Activated CD4-positive, alpha-beta T cell treated with anti-CD3 and anti-CD28 coated beads for 1 hour (primary cell): ENCODE results near the gene ENOX1.

Experiments
- DNase-seq: peaks from one replicate; pipeline ENCODE4 v3.0.0-alpha.2; 2020

The ENOX1 gene

DNA sequence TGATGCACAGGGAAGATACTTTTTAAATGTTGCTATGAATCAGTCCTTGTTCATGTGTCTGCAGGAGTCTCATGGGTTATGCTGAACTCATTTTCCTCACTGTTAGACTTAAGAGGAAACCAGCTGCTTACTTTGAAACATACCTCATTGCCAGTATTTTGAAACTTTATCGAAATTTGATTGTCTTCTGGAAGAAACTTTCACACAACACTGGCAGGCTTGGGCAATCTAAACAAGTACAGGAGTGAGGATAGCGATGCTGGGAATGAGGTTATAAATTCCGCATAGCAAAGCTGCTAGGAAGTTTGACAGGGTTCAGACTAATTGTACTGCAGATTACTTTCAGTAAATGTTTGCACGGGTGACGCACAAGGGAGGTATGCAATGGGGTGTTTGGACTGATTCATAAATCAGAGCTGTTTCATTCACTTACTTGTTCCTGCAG, 517.7 kb downstream of the ENOX1 start:
- DNase-seq: no peak

DNA sequence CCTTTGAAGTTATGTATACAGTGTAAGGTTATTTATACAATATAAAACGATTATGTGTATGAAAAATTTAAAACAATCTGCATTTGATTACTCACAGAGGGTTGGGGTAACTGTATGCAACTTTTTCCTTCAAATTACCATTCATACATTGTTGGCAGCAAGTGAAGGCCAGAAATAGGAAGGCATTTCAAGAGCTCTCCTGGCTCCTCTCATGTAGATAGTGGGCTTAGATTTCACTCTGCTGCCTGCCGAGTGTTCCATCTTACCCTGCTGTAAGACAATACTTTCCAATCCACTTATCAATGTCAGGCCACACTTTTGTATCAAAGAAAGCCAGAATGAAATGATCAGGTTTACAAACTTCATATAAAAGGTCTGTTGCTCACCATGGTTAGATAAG, 518.1 kb downstream of the ENOX1 start:
- no peak for DNase-seq

DNA sequence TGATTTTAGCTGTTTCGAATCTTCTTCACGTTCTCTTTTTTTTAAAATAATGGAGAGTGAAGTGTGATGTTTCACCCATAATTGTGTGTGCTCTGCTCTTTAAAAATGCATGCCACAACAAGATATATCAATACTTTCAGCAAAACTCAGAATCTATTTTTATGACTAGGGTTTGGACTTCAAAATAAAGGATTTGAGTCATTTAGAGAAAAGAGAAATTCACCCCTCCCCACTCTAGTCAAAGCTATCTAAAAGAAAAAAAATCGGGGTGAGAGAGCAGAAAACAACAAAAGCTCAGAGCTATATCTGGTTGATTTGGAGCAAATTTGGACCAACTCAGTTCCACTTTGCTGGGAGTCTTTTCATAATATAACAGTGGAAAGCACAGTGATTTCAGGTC, 518.9 kb downstream of the ENOX1 start:
- no peak for DNase-seq

DNA sequence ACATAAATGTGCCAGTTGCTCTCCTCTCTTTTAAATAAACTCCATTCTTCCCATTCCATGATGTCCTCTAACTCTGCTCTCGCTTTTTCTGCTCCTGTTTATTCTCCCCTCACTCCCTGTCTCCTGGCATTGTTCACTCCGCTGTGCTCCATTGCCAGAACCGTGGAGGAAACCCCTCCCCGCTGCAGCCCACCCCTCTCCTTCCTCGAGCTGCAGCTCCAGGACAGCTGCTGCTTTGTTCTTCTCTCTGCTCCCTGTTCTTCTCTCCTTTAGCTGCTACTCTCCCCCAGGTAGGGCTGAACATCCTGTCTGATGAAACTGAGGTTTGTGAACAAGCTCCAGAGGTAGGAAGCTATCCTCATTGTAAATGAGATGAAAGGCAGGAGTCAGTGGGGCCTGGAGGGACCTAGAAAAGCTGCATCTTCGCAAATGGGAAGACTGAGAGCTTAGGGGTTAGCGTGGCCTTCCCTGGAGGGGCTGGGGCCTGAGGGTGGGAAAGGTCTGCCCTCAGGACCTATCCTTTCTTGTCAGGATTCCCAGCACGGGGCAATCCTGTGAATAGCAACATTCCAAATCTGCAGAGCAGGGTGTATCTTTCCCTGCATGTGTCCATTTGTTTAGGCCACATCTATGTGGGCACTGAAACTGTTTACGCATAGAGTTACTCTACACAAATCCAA, 519.7 kb downstream of the ENOX1 start:
- no peak for DNase-seq

DNA sequence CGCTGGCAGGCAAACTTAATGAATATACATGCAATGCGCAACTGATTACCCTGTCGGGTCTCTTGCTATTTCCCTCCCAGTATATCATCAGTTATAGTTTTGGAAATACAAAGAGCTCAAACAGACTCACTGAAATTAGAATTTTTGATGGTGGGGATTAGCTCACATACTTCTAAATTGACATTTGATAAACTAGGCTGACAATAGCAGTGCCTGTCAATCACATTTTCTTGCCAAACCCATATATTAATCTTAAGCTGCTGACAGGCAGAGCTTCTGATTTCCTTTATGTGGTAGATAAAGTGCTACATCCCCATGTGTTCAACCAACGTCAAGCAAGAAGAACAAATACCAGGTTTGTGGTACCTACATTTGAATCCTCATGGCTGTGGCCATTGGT, 521.7 kb downstream of the ENOX1 start:
- no peak for DNase-seq

DNA sequence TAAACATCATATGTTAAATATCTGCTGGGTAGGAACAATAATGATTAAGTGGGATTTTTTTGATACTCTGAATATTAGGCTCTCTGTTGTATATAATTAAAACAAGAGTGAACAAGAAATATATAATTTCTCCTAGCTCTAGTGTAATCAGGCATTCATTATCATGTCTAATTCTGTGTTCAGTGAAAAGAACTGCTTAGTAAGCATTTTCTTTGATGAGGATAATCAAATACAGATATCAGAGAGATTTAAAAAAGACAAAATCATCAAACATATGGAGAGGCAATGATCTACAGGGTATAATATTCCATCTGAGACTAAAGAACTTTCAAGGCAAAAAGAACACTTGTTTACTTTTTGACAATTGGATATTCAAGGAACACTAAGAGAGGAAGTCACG, 522.3 kb downstream of the ENOX1 start:
- DNase-seq: no peak

DNA sequence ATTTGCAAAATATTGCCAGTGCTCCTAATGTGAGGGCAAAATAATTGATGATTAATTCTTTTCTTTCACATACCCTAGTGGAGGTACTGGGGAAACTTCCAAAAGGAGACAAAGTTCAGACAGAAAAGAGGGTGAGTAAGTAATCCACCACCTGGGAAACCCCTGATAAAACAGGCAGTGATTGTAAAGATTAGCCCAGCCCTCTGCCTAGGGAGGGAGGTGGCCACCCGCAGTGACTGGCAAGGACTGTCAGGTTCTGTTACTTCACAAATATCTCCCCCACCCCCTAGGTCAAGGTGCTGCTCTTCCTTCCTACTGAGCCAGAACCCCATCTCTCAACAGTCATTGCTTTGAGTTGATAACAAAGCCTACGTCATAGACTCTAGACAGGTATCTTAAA, 523.7 kb downstream of the ENOX1 start:
- no peak for DNase-seq

DNA sequence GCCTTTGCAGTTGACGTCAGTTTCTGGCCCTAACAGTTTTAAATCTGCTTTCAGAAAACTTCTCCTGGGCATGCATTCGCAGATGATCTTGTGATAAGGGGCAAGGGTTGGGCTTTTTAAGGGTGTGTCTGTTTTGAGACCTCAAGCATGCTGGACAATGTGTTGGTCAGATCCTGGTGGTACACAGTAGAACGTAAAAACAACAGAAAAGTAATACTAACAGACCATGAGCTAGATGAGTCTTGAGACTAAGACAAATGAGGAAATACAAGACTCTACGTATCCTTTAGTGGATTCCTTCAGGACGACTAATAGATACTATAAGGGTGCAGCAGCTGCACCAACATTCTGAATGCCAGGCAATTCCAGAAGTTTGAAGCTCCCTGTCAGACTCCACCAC, 525.8 kb downstream of the ENOX1 start:
- no peak for DNase-seq

DNA sequence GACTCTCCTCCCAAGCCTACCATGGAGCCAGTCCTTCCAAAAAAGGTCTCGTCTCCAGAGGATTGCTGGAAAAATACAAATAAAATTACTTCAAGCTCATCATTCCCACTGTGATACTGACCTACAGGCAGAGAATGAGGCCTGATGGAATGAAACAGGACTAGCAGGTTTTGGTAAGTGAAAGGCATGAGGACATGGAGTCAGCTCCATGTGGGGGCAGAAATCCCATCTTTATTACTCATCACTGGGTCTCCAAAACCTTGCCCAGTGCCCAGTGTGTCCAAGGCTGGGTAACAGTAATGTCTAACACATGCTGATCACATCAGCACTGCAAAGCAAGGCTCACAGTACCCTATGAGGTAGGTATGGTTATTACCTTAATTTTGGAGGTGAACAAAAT, 528.0 kb downstream of the ENOX1 start:
- DNase-seq: no peak

DNA sequence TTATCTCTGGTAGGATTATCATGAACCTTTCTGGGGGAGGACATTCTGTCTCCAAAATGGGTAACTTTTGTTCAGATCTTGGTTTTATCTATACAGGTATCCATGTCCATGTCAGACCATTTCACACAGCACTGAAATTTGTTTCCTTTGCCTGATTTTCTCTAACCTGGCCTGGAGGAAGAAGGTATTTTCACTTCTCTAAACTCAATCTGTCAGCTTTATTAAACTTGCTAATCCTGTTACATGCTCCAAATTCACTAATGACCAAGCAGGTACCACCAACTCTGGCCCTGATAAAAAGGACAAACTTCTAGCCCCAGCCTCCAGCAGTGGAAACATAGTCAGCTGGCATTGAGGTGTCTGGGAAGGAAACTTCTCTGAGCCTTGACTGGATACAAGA, 529.0 kb downstream of the ENOX1 start:
- DNase-seq: no peak

DNA sequence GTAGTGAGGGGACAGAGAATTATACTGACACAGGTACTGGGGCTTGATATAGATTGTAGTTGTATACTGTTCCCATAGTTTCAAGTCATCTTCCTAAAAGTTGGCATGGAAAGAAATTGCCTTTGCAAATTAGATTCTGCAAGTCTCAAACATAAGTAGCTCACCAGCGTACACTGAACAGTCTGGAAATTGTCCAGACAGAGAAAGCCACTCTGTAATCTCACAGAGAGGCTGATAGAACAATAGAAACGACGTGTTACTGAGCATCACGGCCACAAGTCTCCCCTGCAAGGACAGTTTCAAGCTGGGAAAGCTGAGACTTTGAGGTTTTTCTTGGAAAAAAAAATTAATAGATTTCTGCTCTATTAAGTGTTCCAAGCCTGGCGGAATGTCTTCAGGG, 534.8 kb downstream of the ENOX1 start:
- no peak for DNase-seq

DNA sequence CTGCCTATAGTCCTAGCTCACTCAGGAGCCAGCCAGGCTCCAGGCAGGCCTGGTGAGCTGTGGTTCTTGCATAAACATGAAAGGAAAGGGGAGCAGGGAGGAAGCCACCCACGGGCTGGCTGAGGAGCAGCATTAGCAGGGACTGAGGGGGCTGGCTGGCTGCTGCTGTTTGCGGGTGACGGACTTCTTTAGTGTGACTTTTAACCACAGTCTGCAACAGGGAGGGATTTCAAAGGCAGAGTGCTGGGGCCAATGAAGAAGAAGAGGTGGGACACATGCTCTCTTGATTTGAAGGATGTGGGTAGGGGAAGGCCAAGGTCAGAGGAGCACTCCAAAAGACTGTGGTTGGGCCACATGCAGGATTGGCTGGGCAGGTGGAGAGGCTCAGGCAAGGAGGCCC, 540.4 kb downstream of the ENOX1 start:
- no peak for DNase-seq

DNA sequence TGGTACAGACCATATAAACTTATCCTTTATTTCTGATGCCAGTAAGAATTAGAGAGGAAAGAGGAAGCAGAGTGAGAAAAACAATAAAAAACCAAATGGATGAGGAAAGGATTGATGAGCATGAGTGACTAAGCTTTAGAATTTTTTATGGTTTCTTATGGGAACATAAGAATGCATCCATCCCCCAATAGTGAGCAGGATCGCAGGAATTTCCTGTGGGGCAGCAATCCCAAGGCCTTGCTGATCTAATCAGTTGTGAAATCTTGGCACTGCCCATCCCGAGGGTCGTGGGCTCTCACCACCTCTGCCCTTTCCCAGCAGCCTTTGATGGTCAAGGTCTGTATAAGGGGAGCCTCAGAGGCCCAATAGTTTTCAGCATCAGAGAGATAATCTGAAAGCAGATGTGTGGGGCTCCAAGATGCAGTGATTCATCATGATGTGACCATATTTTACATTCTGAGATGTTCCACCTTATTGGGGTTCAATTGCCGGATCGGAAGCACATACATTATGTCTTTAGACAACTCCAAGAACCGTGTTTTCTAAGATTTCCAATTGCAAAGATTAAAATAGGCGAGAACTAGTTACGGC, 541.3 kb downstream of the ENOX1 start:
- DNase-seq: no peak

DNA sequence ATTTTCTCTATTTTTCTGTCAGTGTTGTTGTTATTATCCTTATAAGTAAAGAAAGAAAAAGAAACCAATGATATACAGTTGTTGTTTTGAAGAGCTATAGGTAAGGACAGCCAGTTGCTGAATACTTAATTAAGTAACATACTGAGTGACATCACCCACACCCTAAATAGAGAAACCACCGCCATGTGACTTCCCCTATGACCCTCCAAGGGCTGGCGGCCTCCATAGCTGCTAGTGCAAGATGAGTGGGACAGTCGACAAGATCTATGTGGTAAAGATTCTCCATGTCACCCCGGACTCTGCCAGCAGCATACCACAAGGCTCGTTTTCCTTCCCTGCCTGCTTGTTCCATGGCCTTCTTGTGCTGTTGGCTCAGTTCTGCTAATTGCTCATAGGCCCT, 542.3 kb downstream of the ENOX1 start:
- no peak for DNase-seq

DNA sequence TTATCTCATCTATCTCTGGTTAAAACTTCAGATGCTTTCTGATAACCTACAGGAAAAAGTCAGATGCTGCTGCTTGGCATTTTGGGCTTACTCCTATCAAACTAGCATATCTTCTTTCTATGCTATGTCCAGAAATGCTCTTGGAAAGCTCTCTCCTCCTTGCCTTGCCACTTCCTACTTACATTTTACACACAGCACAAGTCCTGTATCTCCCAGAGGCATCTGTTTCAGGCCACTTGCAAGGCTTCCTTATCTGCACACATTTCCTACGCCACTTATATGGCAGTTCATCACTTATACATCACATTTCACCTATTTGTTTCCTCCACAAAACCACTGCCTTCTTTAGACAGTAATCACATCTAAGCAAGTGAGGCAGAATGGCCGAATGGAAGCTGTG, 543.1 kb downstream of the ENOX1 start:
- no peak for DNase-seq

DNA sequence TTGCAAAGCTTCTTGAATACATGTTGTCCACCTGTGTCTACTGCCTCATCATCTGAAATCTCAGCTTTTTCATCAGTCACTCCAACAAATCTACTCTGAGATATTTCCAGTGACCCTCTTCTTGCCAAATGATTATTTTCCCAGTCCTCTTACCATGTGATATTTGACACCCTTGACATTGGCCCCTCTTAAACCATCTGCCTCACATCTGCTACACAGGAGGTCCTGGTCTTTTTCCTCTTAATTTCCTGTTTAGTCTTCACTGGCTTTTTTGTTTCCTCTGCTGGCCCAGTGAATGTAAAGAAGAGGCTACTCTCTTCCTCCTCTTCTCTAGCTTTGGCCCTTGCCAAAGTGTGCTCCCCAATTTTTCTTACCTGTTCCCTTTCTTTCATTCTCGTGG, 544.7 kb downstream of the ENOX1 start:
- DNase-seq: no peak

DNA sequence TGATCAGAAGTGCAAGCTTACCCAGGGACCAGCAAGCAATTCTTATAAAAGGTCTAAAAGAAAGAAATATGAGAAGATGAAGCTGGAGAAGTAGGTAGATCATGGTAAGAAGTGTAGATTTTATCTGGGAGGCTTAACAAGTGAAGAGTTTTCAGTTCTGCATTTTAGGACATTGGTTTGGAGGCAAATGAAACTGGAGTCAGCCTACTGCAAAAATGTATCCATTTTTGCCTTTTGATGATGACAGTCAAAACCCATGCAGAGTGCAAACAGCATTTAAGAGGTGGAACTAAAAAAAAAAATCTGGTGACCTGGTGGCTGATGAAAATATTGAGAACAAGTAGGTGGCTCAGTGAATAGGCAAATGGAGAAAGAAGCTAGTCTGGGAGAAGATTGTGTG, 546.5 kb downstream of the ENOX1 start:
- no peak for DNase-seq

DNA sequence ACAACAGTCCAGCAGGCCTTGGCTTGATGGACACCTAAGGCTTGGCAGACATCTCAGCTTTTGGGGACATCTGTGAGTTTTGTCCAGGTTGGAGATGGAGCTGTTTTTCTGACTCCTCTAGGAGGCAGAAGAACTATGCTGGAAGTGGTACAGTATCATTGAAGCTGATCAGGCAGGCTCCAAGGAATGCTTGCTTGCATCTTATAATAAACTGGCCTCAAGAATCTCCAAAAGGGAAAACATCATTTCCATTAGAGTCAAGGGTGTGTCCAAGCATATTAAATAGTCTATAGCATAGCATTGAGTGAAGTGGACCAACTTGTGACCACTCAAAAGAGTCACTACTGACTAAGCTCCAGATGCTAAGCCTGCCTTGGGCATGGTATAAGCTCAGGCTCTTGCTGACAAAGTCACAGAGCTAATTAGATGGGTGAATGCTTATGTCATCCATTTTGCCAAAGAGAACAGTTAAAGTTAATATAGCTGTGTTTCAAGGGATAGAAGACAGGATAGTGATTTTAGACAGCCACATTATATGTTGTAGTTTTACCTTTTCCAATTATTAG, 547.4 kb downstream of the ENOX1 start:
- no peak for DNase-seq

DNA sequence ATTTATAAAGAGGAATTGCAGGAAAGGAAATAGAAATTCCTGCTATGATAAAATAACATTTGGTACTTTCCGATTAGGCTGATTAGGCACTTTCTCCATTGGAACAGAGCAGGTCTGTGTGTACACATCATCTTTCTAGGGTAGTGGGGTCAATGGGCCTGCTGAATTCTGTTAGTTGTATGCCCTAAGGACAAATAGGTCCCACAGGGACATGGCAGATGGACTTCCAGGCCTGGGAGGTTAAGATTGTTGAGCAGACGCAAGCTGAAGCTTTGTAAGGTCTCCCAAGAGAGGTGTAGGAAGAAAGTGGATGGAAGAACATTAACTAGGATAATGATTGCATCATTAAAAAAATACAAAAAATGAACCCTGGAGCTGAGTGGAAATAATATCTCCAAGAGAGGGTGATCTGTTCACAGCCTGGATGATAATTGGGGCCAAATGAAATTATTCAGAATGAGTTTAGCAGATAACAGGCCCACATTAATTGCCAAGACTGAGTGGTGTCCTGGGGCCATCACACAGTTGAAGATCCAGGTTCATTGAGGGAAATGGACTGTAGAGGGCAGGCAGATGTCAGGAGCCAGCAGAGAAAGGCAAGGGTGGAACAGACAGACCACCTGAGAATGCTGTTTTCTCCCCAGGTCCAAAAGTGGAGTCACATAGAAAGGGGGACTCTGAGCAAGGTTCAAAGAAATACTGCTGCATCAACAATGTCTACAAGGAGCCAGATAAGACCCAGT, 548.3 kb downstream of the ENOX1 start:
- DNase-seq: no peak

DNA sequence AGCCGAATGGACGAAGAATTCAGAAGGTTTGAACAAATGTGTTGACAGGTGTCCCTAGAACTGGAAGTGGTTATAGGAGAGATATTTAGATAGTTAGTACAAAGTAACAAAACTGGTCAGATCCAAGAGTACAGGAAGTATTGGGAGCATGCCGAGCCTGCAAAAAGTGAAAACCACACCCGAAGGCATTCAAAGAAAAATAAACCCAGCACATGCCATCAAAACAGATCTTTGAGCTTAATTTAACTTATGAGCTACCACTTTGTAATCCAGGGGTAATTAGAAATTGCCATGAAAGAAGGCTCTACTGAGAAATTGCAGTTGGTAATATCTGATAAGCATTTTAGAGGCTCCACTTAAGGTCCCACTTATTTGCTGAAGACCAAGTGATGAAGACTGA, 549.2 kb downstream of the ENOX1 start:
- DNase-seq: no peak

DNA sequence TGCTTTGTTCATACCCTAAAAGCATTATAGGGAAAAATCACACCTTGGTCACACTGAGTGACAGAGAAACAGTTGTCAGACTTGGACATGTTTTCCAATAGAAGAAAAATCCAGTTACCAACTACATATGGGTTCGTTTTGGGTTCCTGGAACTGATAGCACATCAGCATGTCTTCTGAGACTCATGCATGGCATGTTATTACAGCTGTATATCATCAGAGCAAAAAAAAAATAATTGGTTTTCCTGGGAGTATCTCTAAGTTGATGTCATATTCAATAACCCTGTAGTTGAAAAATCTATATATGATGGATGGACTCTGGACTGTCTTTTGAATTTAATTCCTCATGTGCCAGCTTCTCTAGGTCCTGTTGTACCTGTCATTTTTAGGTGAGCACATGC, 551.7 kb downstream of the ENOX1 start:
- DNase-seq: no peak

DNA sequence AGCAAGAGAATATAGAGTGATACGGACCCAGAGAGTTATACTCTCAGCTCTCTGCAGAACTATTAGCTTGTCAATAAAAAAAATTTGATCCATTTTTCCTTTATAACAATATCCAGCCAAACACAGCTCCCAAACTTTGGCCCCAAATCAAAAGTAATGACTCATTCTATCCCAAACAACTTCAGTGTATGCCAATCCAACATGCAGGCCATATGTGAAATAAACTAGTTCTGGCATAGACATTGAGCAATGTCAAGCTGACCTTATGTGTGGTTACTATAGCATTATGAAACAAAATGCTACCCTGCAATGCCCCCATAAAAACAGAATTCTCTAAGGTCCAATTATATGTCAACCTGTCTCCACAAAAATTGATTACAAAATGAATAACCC, 553.9 kb downstream of the ENOX1 start:
- DNase-seq: no peak

DNA sequence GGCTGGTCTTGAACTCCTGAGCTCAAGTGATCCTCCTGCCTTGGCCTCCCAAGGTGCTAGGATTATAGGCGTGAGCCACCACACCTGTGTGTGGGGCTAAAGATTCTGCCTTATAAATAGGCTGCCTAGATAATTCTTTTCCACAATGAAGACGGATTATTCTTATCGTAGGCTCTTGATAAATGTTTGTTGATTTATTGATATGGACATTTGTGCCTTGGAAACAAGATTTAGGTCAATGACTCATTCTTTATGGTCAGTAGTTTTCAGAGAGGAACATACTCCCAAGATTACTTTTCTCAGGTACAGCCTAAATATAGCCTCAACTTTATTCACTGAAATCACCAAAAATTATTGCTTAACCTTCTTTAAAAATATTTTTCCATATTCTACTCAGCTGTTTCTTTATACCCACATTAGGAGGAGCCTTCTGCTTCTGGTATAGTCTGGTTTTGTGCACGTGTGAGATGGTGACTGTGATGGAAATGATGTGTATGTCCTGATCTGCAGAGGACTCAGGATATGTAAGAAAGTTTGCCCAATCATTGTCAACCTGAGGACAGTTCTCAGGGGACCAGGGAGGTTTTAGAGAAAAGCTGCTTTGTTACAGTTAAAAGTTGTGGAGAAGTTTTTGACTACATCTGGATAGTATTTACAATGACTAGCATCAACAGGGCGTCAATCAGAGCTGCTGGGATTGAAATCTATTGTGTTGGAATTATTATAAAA, 554.5 kb downstream of the ENOX1 start:
- DNase-seq: no peak

DNA sequence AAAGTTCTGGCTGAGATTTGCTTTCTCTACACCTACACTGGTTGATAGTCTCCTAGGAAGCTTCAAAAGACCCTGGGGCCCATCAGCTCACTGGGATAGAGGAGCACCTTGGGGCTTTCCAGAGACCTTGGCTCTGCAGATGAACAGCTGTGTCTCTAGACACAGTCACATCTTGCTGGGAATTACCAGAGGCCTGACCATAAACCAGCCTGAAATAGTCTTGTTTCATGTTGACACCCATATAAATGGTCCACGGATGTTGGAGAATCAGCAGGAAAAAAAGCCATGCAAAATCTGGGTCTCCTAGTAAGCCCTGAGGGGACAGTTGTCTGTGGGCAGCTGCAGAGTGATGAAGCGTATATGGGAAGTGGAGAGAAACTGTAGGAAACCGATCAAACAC, 555.8 kb downstream of the ENOX1 start:
- DNase-seq: no peak
